Right hindlimb (tissue), 1 donor: ENCODE results near the gene CNGA2.
A peak's percentile ranks its signal among the peaks of the same experiment; 100 is the strongest.
"Not testable (repeated sequence)": the region's sequence is repeated elsewhere in the genome, so short reads cannot be mapped to it uniquely, and the experiment has no call there.

Experiments used
- DNase-seq: peaks from one replicate; pipeline ENCODE4 v3.0.0-alpha.2; 2018

CNGA2 gene

DNA sequence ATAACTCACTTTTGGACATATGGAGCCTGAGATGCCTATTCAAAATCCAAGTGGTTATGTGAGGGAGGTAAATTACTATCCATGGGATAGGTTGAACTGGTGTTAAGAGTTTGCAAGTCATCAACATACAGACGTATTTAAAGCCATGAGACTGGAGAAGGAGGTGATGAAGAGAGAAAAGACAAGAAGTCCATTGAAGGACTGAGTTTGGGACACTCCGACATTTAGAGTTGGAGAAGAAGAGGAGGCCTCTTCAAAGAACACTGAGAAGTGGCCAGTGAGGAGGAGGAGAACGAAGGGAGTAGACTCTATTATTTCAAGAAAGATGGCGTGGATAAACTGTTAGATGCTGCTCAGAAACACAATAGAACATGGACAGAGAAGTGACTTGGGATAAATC, at the start of gene CNGA2:
Gene CNGA2 (plus strand): TSS at position 301 of the 400 bp plus-strand sequence. CDS start 3,738 bp downstream, outside the sequence.
- DNase-seq, result no peak

DNA sequence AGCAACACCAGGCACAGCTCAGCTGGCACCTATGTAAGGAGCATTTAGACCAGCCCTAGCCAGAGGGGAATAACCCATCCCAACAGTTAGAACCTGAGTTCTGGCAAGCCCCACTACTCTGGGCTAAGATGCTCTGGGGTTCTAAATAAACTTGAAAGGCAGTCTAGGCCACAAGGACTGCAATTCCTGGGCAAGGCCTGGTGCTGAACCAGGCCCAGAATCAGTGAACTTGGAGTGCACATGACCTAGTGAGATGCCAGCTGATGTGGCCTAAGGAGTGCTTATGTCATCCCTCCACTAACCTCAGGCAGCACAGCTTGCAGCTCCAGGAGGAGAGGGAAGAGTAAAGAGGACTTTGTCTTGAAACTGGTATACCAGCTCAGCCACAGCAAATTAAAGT, 46.9 kb upstream of the CNGA2 start:
- no peak for DNase-seq

DNA sequence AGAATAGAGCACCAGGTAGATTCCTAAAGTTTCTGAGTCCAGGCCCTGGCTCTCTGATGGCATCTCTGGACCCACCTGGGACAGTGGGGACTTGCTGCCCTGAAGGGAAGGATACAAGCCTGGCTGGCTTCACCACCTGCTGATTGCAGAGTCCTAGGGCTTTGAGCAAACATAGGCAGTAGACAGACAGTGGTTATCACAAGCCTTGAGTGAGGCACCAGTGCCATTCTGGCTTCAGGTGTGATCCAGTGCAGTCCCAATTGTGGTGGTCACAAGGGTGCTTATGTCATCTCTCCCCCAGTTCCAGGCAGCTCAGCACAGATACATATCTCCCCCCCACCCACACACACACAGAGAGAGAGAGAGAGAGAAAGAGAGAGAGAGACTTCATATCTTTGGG, 45.9 kb upstream of the CNGA2 start:
- no peak for DNase-seq

DNA sequence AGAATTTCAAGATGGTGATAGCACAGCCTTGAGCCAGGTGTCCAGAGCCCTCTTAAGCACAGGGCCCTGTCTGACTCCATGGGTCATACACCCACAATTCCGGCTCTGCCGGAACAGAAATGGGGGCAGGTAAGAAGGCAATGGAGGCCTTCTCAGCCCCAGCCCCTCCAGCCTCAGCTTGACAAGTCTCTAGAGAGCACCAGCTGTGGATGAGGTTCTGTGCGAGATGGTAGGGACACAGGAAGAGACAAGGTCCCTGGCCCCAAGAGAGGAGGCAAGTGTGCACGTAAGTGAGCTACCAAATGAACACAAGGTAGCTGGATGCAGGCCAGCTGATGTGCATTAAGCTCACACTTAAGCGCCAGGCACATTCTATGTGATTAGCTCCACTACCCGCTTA, 41.7 kb upstream of the CNGA2 start:
- DNase-seq, result no peak

DNA sequence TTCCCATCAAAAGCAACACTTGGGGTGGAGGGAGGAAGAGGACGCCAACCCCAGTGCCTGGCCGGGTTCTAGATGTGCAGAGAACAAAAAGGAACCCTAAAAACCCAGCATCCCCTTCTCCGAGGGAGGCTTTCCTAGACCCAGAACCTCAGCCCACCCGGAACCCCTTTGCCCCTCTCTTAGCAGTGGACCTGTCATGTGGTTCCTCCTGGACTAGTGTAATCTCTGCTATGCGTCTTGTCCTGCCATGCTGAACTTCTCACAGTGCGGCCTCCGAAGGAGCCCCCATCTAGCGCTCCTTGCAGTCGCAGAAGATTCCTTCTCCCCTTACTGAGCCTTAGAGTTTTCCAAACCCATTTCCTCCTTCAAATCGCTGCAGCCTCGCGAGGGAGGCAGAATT, 40.4 kb upstream of the CNGA2 start:
- no peak for DNase-seq

DNA sequence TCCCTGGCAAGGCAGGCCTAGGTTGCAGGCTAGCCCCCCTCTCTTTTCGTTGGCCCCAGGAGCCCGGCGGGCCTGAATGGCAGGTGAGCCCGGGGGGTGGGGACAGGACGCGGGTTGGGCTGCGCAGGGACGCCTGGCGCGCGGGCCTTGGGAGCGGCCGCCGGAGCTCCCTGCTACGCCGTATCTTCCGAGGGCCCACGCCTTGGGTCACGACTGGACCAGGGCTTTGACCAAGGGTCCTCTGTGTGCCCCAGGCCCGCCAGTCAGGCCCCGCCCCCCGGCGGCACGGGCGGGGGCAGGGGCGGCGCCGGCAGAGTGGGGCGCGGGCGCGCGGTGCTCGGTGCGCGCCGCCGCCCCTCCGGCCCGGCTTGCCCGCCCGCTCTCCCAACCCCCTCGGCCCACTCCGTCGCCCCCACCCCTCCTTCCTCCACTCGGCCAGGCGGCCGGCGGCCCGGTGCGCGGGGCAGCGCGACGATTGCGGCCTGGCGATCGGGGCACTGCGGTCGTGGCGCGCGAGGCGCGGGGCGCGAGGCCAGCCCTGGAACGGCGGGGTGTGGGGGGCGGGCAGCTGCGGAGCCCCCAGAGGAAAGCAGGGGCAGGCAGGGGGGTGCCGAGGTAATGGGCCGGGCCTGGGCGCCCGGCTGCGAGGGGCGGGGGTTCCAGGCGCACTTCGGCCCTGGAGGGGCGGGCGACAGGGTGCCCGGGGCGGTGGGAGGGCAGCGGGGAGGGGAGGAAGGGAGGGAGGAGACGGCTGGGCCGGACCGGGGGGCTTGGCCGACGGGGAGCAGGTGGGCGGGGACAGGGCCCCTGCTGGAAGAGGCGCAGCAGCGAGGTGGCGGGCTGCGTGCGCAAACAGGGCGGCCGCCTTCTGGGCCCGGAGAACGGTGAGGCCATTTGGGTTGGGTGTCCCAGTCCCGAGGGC, 39.6 kb upstream of the CNGA2 start, which contains the start of gene PRRG3:
Gene PRRG3 (plus strand): TSS at position 798 of the 922 bp plus-strand sequence. CDS start 3,357 bp downstream, outside the sequence.
- peak; percentile 81 for DNase-seq

DNA sequence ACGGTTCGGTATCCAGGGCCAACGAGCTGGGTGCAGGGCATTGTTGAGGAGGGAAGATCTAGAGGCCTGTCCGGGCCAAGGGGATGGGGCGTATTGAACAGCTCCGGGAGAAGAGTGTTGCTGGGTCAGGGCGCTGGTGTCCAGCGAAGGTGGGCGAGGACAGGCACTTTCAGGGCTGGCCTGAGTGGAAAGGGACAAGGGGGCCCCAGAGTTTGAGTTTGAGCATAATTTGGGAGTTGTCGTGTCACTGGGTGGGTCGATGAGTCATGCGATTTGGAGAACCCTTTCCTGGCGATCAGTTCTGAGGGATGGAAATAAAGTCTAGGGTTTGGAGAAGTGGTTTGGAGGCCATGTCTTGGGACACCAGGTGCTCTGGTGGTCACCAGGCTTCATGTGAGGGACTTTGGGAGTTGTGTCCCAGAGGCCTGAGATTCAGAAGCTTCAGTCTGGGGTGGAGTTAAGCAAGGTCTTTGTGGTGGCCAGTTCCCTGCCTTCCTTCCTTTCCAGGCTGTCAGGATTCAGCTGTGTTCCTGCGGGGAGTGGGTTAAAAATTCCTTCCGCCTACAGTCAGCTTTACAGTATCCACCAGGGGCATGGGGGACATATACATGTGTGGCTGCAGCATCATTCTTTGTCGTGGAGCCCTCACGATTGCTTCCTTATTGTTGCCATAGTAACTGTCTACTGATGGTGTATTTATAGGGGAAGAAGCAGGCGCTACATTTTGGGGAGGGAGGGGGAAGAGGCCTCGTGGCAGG, 38.8 kb upstream of the CNGA2 start:
- peak; percentile 48 for DNase-seq

DNA sequence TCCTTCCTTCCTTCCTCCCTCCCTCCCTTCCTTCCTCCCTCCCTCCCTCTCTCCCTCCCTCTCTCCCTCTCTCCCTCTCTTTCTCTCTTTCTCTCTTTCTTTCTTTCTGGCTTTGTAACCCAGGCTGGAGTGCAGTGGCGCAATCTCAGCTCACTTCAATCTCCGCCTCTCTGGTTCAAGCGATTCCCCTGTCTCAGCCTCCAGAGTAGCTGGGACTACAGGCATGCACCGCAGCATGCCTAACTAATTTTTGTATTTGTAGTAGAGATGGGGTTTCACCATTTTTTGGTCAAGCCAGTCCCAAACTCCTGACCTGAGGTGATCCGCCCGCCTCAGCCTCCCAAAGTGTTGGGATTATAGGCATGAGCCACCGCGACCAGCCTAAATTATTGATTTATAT, 37.5 kb upstream of the CNGA2 start:
- not testable (repeated sequence) for DNase-seq

DNA sequence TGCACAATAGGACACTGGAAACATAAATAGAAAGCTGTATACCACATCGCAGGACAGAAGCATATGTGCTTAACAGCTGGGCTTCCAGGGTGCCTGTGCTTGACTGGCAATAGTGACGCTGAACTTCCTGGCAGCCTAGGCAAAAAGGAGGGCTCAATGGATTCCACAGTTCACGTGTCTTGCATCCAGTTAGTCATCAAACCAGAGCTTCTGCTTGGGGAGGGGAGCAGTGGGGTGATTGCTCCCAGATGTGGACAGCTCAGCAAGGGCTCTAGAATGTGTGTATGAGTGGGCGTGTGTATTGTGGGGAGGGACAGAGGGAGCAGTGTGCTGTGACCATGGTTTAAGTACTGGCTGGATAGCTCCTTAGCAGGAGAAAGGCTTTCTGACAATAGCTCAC, 37.0 kb upstream of the CNGA2 start:
- peak; percentile 88 for DNase-seq

DNA sequence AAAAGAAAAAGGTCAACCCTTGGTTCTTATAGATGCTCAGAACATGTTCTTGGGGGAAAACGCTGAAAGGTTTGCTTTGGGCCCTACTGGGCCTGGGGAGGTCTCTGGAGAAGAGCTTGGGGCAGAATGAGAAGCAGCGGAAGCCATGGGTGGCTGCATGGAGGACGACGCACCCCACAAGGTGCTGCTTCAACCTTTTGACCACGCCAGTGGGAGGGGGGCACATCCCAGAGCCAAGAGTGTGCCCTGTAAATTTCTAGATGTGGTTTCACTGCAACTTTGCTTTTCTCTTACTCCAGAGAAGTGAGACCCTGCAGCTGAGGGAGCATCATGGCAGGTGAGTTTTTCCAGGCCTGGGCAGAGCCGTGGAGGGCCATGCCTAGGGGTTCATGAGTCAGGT, 36.1 kb upstream of the CNGA2 start:
- no peak for DNase-seq

DNA sequence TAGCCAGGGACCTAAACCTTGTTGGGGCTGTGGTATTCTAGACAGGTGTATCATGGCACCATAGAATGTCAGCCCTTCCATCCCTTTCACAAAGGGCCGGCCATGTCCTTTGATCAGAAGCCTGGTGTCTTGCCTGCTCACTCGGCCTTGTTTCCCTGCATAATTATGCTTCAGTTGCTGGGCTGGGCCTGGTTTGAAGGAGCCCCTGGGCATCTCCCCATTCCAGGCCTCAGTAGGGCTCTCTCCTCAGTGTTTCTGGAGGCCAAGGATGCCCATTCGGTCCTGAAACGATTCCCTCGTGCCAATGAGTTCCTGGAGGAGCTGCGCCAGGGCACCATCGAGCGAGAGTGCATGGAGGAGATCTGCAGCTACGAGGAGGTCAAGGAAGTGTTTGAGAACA, 34.8 kb upstream of the CNGA2 start:
- DNase-seq, result no peak

DNA sequence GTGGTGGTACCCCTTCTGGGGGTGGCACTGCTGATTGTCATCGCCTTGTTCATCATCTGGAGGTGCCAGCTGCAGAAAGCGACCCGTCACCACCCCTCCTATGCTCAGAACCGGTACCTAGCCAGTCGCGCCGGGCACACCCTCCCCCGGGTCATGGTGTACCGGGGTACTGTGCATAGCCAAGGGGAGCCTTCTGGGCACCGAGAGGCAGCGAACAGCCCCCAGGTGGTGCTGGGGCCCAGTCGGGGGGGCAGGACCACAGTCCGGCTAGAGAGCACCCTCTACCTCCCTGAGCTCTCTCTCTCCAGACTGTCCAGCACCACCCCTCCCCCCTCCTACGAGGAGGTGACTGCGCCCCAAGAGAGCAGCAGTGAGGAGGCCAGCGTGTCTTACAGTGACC, 34.0 kb upstream of the CNGA2 start:
- no peak for DNase-seq

DNA sequence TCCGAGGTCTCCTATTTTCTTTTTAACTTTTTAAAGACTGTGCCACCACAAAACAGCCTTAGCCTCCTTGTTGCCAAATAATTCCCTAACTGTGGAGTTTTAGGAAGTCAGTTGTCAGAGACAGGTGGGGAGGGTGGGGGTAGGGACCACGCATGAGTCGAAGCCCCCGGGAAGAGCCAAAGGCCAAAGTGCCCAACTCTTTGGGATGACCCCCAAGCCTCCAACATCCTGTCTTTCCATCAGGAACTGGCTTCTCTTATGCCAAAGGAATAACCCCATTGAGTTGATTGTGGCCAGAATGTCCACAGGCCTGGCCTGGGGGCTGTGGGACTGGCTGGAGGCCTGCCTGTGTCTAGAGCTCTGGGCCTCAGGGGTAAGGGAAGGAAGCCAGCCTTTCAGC, 33.5 kb upstream of the CNGA2 start:
- DNase-seq, result no peak

DNA sequence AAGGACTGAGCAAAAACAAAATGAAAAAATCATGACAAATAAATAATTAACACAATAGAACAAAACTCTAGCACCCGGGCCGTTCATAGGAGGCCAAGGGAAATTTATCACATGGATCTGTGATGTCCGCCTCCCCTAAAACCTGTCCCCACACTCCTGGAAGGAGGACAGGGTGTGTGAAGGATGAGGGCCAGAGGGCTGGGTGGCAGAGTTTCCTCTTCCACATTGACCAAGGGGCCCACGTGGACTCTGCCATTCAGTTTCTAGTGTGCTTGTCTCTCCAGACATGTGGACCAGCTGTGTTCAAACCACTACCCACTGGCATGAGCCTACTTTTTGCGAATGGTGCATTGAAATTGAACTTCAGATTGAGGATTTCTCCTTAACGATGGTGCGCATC, 33.0 kb upstream of the CNGA2 start:
- DNase-seq, result no peak

DNA sequence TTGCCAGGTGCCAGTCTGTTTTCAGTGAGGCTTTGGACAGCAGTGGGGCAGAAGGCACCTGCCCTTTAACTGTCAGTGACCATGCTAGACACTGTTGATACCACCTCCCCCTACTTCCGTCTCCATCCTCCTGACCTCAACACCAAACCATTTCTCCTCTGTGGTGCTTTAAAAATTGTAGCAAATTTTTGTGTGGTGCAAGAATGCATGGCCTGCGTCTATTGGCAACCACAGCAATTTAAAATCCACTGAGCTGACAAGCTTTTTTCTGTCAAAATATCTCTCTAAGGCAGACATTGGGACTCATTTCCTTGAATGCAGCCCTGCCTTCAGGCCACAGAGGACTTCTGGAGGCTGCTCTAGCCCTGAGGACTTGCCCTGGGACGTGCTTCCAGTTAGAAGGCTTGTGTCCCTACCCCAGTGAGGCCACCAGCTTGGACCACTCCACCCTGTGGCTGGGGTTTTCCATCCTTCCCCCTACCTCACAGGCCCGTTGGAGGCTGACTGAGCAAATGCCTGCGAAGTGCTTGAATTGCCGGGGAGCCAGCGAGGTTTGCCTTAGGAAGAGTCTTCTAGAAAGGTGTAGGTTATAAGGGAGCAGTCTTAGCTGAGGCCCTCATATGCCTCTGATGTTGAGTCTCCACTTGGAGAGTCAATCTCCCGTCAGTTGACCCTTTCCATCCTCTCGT, 32.4 kb upstream of the CNGA2 start:
- no peak for DNase-seq

DNA sequence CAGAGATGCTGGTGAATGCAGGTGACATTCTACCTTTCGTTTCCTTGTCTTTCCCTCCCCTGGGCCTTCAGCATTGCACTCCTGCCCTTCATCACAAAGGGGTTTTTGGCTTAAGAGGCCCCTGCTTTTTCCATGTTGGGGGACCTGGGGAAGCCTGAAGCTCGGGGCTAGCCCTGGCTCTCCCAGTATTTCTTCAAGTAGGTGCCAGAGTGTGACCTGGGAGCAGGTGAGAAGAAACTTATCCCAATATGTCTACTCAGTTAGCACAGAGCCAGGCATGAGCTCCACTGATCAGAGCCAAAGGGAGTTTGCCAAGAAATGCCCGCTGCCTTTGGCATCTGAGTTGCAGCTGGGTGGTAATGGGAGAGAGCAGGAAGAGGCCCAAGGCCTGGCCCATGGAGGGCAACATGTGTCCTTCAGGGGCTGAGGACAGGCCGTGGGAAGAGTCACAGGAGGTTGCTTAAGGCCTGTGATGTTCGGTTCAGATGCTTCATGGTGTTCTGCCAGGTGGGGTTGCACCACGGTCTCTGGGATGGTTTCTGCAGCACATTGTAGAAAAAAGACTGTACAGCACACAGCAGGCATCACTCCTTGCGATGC, 31.7 kb upstream of the CNGA2 start:
- DNase-seq, result no peak

DNA sequence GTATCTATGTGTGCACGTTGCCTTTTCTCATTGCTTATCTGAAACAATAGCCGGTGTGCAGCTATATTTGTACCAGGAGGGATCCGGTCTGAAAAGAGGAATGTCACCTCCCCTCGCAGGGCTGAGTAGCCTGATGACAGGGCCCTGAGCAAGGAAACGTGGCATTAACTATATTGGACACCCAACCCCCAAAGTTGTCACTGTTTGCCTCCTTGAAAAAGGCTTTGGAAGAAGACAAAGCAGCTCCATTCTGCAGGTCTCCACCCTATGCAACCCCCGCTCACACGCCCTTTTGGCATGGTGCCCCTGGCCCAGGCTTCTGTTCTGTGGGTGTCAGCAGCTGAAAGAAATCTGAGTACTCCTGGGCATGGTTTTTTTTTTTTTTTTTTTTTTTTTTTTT, 31.1 kb upstream of the CNGA2 start:
- peak; percentile 90 for DNase-seq

DNA sequence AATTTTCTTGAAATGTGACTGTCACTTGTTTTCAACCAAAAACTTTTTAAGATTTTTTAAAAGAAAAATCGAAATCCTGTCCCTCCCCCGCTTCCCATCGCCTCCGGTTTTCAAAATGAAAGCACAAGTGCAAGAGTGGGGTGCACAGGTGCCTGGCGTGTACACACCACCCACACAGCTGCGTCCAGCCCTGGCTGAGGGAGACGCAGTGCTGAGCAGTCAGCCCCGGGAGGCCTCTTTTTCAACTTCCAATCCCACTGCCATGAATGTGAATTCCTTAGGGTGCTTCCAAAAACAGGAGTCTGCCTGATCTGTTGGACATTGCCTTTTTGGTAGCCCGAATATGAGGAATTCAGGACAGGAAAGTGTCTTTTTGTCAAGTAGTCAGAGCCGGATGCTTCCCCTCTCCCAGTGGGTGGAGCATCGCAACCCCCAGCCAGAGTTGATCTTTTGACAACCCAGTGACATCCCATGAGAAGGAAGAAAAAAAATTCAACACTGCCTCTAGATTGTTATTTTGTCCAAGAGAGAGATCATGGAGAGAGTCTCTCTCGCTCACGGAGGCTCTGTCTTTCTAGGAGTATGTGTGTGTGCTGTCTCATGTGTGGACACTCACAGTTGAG, 30.4 kb upstream of the CNGA2 start:
- no peak for DNase-seq

DNA sequence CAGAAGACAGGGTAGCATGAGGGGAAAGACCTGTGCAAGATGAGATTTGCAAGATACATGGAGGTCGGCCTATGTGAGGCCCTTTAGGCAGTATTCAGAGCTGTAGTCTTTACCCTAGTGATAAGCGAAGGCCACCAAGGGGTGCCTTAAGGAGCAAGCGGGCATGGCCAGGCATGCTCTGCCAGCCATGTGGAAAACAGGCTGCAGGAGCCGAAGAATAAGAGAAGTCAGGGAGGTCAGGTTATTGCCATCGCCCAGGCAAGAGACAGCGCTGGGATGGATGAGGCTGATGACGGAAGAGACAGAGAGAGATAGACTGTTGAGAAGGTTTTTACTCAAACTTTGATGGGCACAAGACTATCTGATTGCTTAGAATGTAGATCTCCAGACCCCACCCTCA, 25.7 kb upstream of the CNGA2 start:
- no peak for DNase-seq

DNA sequence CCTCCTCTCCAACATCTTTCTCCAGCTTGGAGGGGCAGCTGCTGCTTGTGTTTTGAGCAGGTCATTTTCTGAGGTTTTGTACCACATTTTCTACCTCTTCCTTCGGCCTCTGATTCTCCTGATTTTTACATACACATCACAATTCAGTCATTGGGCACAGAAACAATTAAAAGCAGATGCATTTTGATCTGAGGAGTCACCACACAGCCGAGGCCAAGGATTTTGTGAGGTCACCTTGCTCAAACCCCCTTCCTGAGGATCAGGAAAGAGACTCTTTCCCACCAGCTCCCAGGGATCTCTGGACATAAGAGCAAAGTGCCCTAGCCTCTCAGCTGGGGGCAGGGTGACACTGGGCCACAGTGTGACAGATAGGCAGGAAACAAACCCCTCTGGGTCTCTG, 24.1 kb upstream of the CNGA2 start:
- DNase-seq, result no peak

DNA sequence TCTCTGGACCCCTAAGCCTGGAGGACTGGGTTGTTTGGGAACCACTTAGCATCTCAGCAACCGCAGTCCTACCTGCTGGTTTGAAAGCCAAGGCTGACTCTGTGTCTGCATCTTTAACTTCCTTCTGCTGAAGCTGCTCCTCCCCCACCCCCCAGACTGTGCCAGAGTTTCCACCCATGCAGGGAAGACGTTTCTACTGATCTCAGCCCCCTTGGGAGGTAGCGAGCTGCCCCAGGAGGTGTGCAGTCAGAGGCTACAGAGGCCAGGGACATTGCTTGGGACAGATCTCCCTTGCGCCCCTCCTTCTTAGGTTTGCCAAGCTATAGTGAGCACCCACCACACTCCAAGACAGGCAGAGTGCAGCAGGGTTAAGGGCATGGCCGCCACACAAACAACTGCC, 23.4 kb upstream of the CNGA2 start:
- no peak for DNase-seq

DNA sequence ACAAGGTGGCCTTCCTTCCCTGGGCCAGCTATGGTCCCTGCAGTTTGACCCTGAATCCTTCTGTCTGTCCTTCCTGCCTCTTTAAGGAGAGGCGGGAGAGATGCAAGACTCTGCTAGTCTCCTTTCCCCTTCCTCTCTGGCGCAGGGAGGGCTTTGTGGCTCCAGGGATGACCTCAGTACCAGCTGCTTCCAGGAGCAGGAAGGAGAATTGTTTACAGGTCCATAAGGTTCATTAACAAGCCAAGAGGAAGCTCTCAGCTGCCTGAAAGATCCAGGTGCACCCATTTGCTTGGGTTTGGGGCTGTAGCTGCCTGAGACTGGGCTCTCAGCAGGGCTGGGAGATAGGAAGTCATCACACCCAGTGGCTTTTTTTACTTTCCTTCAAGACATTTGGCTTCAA, 22.8 kb upstream of the CNGA2 start:
- DNase-seq, result peak; percentile 73

DNA sequence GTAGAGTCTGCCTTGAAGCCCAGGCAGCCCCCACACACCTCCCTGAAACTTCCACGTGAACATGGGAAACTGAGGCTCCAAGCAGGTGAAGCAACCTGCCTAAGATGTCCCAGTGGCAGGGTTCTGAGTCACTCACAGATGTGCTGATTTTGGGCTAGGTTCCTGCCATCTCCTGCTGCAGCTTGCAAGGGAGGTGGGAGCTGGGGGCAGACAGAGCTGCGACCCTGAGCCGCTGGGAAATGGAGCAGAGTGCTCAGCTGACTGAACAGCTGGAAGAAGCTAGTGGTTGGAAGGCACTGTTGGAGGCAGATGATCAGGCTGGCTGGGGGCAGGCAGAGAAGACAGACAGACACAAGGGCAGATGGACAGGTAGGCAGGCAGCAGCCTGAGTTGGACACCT, 22.3 kb upstream of the CNGA2 start:
- no peak for DNase-seq
